ENCODE data around the gene SPHK2. TPM values are rescaled to one million over a fixed set of nuclear protein-coding genes. Genes with fewer than 3 reads are reported as not detected.

The SPHK2 gene
- total RNA-seq, 1 donor from 2014 or later: 13.0 TPM

GRCh38 chr19:48637948-48638830 is 18.9 kb downstream of the SPHK2 start:
- peak overlapping the region; percentile 79 for H3K4me3 ChIP-seq (ENCODE audit: low read depth, low read length)
- peak; percentile 12 for TF ChIP-seq CTCF (conservative IDR thresholded peaks at IDR 0.05; ENCODE audit: low read depth, low read length)
- peak; percentile 83 for DNase-seq (ENCODE audit: low read depth)

- TF ChIP-seq CTCF (conservative IDR thresholded peaks at IDR 0.05; ENCODE audit: low read depth, low read length): no peak
- H3K4me3 ChIP-seq (ENCODE audit: low read depth, low read length): no peak overlapping the region
- DNase-seq (ENCODE audit: low read depth): no peak
Measured at GRCh38 chr19:48638831-48639381, 19.6 kb downstream of the SPHK2 start.

- no peak overlapping the region for H3K4me3 ChIP-seq (ENCODE audit: low read depth, low read length)
- TF ChIP-seq CTCF (conservative IDR thresholded peaks at IDR 0.05; ENCODE audit: low read depth, low read length): no peak
- DNase-seq (ENCODE audit: low read depth): no peak
Measured at GRCh38 chr19:48639483-48640375, 20.4 kb downstream of the SPHK2 start.

GRCh38 chr19:48641850-48642249 is 22.5 kb downstream of the SPHK2 start:
- no peak overlapping the region for H3K4me3 ChIP-seq (ENCODE audit: low read depth, low read length)
- no peak for DNase-seq (ENCODE audit: low read depth)
- TF ChIP-seq CTCF (conservative IDR thresholded peaks at IDR 0.05; ENCODE audit: low read depth, low read length): no peak

- no peak for TF ChIP-seq CTCF (conservative IDR thresholded peaks at IDR 0.05; ENCODE audit: low read depth, low read length)
- no peak overlapping the region for H3K4me3 ChIP-seq (ENCODE audit: low read depth, low read length)
- no peak for DNase-seq (ENCODE audit: low read depth)
Measured at GRCh38 chr19:48642862-48643261, 23.6 kb downstream of the SPHK2 start.

GRCh38 chr19:48644355-48644754 is 25.0 kb downstream of the SPHK2 start:
- DNase-seq (ENCODE audit: low read depth): no peak
- peak overlapping the region; percentile 75 for H3K4me3 ChIP-seq (ENCODE audit: low read depth, low read length)
- no peak for TF ChIP-seq CTCF (conservative IDR thresholded peaks at IDR 0.05; ENCODE audit: low read depth, low read length)

Measured in epithelial cell of proximal tubule (primary cell).